ENCODE results near the gene PRC1.
"Not testable (repeated sequence)": the region's sequence is repeated elsewhere in the genome, so short reads cannot be mapped to it uniquely, and the experiment has no call there.

Gene PRC1

DNA sequence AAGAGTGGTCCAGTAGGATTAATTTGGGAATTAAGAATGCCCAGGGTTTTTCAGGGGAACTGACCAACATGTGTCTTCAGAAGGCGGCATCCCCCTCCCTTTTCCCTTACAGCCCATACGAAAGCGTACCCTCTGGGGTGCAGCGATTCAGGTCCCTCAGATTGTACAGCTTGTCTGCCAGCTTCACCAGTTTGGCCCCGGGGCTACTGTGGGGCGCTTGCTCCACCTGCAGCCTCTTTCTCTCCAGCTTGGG, 62.8 kb downstream of the PRC1 start:
- H3K4me3 ChIP-seq (ENCODE audit: control insufficient read depth, low read depth, low read length) = peak overlapping the region; percentile 83
- TF ChIP-seq, protein P1, sequence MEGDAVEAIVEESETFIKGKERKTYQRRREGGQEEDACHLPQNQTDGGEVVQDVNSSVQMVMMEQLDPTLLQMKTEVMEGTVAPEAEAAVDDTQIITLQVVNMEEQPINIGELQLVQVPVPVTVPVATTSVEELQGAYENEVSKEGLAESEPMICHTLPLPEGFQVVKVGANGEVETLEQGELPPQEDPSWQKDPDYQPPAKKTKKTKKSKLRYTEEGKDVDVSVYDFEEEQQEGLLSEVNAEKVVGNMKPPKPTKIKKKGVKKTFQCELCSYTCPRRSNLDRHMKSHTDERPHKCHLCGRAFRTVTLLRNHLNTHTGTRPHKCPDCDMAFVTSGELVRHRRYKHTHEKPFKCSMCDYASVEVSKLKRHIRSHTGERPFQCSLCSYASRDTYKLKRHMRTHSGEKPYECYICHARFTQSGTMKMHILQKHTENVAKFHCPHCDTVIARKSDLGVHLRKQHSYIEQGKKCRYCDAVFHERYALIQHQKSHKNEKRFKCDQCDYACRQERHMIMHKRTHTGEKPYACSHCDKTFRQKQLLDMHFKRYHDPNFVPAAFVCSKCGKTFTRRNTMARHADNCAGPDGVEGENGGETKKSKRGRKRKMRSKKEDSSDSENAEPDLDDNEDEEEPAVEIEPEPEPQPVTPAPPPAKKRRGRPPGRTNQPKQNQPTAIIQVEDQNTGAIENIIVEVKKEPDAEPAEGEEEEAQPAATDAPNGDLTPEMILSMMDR (conservative IDR thresholded peaks at IDR 0.05; ENCODE audit: control insufficient read depth, insufficient read depth, low read depth, low read length) = no peak
- no peak for DNase-seq (ENCODE audit: low read depth)

GRCh38 chr15:90930861-90931574, 63.3 kb downstream of the PRC1 start:
- TF ChIP-seq, protein P1 (conservative IDR thresholded peaks at IDR 0.05; ENCODE audit: control insufficient read depth, insufficient read depth, low read depth, low read length) = no peak
- H3K4me3 ChIP-seq (ENCODE audit: control insufficient read depth, low read depth, low read length) = peak overlapping the region; percentile 68
- DNase-seq (ENCODE audit: low read depth) = peak; percentile 50

DNA sequence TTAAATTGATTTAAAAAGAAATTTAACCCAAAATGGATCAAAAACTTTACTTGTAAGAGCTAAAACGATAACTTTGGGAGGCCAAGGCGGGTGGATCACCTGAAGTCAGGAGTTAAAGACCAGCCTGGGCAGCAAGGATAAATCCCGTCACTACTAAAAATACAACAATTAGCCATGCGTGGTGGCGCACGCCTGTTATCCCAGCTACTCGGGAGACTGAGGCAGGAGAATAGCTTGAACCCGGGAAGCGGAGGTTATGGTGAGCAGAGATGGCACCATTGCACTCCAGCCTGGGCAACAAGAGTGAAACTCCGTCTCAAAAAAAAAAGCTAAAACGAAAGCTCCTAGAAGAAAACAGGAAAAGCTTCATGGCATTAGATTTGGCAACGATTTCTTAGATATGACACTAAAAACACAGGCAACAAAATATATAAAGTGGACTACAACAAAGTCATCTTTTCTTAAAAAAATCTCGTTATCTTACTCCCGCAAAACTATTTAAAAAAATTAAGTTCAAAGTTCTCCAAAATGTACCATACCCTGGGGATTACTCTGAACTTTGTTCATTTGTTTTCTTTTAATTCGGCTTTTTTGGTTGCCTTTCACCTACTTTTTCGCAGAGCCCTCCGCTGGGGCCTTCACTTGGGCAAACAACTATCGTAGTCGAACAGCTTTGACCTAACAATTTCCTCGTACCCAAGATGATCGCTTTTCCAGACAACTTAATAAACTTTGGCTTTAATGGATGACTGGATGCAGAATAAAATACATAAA, 64.9 kb downstream of the PRC1 start:
- DNase-seq (ENCODE audit: low read depth) = peak; percentile 53
- peak overlapping the region; percentile 68 for H3K4me3 ChIP-seq (ENCODE audit: control insufficient read depth, low read depth, low read length)
- TF ChIP-seq, protein P1 (conservative IDR thresholded peaks at IDR 0.05; ENCODE audit: control insufficient read depth, insufficient read depth, low read depth, low read length) = no peak

DNA sequence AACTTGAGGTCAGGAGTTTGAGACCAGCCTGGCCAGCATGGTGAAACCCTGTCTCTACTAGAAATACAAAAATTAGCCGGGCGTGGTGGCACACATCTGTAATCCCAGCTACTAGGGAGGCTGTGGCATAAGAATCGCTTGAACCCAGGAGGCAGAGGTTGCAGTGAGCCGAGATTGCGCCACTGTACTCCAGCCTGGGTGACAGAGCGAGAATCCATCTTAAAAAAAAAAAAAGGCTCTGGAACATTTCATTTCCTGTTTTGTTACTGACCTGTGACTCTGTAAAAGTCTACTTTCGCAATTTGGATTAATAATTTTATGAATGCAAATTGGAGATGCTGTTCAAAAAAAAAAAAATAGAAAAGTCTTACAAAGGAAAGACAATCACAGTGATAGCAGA, 66.2 kb downstream of the PRC1 start:
- not testable (repeated sequence) for H3K4me3 ChIP-seq (ENCODE audit: control insufficient read depth, low read depth, low read length); DNase-seq (ENCODE audit: low read depth)

- not testable (repeated sequence) for DNase-seq (ENCODE audit: low read depth); H3K4me3 ChIP-seq (ENCODE audit: control insufficient read depth, low read depth, low read length)
These were observed 67.6 kb downstream of the PRC1 start for GRCh38 chr15:90926766-90927165.

- TF ChIP-seq, protein P1 (conservative IDR thresholded peaks at IDR 0.05; ENCODE audit: control insufficient read depth, insufficient read depth, low read depth, low read length) = no peak
- H3K4me3 ChIP-seq (ENCODE audit: control insufficient read depth, low read depth, low read length) = no peak overlapping the region
- DNase-seq (ENCODE audit: low read depth) = no peak
These were observed 70.0 kb downstream of the PRC1 start for GRCh38 chr15:90924375-90924774.

DNA sequence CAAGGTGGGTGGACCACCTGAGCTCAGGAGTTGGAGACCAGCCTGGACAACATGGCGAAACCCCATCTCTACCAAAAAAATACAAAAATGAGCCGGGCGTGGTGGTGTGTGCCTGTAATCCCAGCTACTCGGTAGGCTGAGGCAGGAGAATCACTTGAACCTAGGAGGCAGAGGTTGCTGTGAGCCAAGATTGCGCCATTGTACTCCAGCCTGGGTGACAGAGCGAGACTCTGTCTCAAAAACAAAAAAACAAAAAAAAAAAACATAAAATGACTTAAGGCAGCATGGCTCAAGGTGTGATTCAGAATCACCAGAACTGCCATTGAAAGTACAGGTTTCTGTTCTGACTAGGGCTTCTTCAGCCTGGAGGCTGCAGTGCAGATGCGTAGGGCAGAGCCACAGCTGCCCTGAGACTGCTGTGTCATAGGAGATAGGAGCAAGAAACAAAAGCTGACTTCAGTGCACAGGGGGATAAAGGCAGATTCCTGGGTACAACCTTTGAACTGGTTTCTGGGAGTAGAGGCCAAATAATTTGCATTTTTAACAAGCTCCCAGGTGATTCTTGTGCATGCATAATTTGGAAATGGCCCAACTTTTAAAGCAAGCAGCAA, 71.5 kb downstream of the PRC1 start:
- DNase-seq (ENCODE audit: low read depth); H3K4me3 ChIP-seq (ENCODE audit: control insufficient read depth, low read depth, low read length): not testable (repeated sequence)

DNA sequence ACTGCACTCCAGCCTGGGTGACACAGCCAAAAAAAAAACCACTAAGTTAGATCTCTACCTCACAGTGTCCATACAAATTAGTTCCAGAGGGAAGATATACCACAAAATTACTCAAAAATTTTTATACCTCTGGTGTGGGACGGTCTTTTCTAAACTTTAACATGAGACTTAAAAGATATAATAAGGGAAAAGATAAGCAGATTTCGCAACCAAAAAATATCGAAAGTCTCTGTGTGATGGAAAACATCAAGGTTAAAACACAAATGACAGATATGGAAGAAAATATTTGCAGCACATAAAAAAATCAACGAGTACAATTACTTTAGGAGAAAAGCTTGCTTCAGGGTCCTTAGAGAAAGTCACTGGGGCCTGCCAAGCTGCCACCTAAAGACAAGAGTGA, 72.4 kb downstream of the PRC1 start:
- no peak overlapping the region for H3K4me3 ChIP-seq (ENCODE audit: control insufficient read depth, low read depth, low read length)
- TF ChIP-seq, protein P1 (conservative IDR thresholded peaks at IDR 0.05; ENCODE audit: control insufficient read depth, insufficient read depth, low read depth, low read length) = no peak
- no peak for DNase-seq (ENCODE audit: low read depth)
